ENCODE data around the gene PSMF1. TPM values are rescaled to one million over a fixed set of nuclear protein-coding genes. Genes with fewer than 3 reads are reported as not detected.

Gene PSMF1
- total and polyA plus RNA-seq, 4 donors: 43.6 to 126 (median 83.8) TPM

DNA sequence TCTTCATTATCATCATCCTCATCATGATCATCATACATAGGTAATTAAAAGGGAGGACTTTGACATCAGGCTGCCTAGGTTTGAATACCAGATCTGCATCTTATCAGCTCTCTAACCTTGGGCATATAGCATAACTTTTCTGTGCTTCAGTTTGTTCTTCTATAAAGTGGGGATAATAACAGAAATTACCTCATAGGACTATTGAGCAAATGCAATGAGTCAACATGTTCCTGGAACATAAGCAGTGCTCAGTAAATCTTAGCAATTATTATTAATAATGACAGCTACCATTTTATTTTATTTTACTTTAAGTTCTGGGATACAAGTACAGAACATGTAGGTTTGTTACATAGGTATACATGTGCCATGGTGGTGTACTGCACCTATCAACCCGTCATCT, 92.1 kb downstream of the PSMF1 start:
- H3K4me1 ChIP-seq (ENCODE audit: control insufficient read depth in 4 of 4, insufficient read depth in 4 of 4, low read length in 3 of 4): no peaks in the 10 kb centered on the region

DNA sequence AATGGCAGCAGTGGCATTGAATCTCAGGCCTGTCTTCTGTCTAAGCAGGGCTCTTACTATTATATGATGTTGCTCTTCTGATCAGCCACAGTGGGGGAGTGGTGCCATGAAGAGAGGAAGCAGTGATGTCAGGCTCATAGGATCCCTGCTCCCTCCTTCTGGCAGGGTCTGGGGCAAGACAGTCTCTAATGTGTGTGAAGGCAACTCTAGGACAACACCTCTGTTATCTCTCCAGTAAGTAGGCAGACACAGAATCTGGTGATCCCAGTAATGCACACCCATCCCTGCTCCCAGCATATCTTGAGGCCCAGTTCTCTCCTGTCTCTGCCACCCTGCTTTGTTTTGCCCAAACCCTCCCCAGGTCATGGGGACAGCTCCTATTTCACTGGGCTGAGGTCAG, 93.6 kb downstream of the PSMF1 start:
- Histone ChIP-seq H3K27ac (ENCODE audit: low read depth in 1 of 2, low read length in 2 of 2) (no peak overlapping the region), H3K27me3 (ENCODE audit: control insufficient read depth in 4 of 4, insufficient read depth in 4 of 4, low read length in 3 of 4) (no peaks in the 10 kb centered on the region), H3K9me3 (ENCODE audit: control insufficient read depth in 4 of 4, low read length in 3 of 4) (no peaks in the 10 kb centered on the region), H3K4me1 (ENCODE audit: control insufficient read depth in 4 of 4, insufficient read depth in 4 of 4, low read length in 3 of 4) (no peaks in the 10 kb centered on the region), H3K9ac (ENCODE audit: low read depth in 1 of 2, low read length in 2 of 2) (no peak overlapping the region), H3K36me3 (ENCODE audit: control insufficient read depth in 4 of 4, insufficient read depth in 3 of 4, low read depth in 1 of 4, low read length in 3 of 4) (no peaks in the 10 kb centered on the region), H3K4me3 (ENCODE audit: low read depth in 1 of 3, low read length in 3 of 3) (no peak overlapping the region)
- TF ChIP-seq, protein P1, sequence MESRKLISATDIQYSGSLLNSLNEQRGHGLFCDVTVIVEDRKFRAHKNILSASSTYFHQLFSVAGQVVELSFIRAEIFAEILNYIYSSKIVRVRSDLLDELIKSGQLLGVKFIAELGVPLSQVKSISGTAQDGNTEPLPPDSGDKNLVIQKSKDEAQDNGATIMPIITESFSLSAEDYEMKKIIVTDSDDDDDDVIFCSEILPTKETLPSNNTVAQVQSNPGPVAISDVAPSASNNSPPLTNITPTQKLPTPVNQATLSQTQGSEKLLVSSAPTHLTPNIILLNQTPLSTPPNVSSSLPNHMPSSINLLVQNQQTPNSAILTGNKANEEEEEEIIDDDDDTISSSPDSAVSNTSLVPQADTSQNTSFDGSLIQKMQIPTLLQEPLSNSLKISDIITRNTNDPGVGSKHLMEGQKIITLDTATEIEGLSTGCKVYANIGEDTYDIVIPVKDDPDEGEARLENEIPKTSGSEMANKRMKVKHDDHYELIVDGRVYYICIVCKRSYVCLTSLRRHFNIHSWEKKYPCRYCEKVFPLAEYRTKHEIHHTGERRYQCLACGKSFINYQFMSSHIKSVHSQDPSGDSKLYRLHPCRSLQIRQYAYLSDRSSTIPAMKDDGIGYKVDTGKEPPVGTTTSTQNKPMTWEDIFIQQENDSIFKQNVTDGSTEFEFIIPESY (IDR thresholded peaks at IDR 0.05): no peak
- no peak for TF ChIP-seq NR2F2 (IDR thresholded peaks at IDR 0.05)
- TF ChIP-seq RAD21 (IDR thresholded peaks at IDR 0.05): no peak
- TF ChIP-seq HNF4A (conservative IDR thresholded peaks at IDR 0.05): no peak
- no peak for TF ChIP-seq RXRA (IDR thresholded peaks at IDR 0.05)
- TF ChIP-seq, protein P2, sequence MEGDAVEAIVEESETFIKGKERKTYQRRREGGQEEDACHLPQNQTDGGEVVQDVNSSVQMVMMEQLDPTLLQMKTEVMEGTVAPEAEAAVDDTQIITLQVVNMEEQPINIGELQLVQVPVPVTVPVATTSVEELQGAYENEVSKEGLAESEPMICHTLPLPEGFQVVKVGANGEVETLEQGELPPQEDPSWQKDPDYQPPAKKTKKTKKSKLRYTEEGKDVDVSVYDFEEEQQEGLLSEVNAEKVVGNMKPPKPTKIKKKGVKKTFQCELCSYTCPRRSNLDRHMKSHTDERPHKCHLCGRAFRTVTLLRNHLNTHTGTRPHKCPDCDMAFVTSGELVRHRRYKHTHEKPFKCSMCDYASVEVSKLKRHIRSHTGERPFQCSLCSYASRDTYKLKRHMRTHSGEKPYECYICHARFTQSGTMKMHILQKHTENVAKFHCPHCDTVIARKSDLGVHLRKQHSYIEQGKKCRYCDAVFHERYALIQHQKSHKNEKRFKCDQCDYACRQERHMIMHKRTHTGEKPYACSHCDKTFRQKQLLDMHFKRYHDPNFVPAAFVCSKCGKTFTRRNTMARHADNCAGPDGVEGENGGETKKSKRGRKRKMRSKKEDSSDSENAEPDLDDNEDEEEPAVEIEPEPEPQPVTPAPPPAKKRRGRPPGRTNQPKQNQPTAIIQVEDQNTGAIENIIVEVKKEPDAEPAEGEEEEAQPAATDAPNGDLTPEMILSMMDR (IDR thresholded peaks at IDR 0.05; ENCODE audit: low read depth, low read length, missing input control): no peak
- TF ChIP-seq JUND (IDR thresholded peaks at IDR 0.05): no peak
- TF ChIP-seq, protein P3, sequence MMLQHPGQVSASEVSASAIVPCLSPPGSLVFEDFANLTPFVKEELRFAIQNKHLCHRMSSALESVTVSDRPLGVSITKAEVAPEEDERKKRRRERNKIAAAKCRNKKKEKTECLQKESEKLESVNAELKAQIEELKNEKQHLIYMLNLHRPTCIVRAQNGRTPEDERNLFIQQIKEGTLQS (IDR thresholded peaks at IDR 0.05): no peak
- no peak for TF ChIP-seq FOXA1 (IDR thresholded peaks at IDR 0.05)
- TF ChIP-seq EGR1 (IDR thresholded peaks at IDR 0.05; ENCODE audit: low read depth in 2 of 2): no peak
- DNase-seq (ENCODE audit: low spot score): peak; percentile 39

More for the DNA sequence above, 92.1 kb downstream of the PSMF1 start:
- Histone ChIP-seq H3K27me3 (ENCODE audit: control insufficient read depth in 4 of 4, insufficient read depth in 4 of 4, low read length in 3 of 4) (no peaks in the 10 kb centered on the region), H3K36me3 (ENCODE audit: control insufficient read depth in 4 of 4, insufficient read depth in 3 of 4, low read depth in 1 of 4, low read length in 3 of 4) (no peaks in the 10 kb centered on the region), H3K9me3 (ENCODE audit: control insufficient read depth in 4 of 4, low read length in 3 of 4) (no peaks in the 10 kb centered on the region), H3K9ac (ENCODE audit: low read depth in 1 of 2, low read length in 2 of 2) (no peak overlapping the region), H3K27ac (ENCODE audit: low read depth in 1 of 2, low read length in 2 of 2) (no peak overlapping the region), H3K4me3 (ENCODE audit: low read depth in 1 of 3, low read length in 3 of 3) (no peak overlapping the region)
- DNase-seq (ENCODE audit: low spot score): no peak
- 89% methylated on average over 1 of the region's 1 CpG for WGBS
- TF ChIP-seq TAF1 (conservative IDR thresholded peaks at IDR 0.05) (no peak), YY1 (IDR thresholded peaks at IDR 0.05) (no peak), FOXA1 (IDR thresholded peaks at IDR 0.05) (no peak), EGR1 (IDR thresholded peaks at IDR 0.05; ENCODE audit: low read depth in 2 of 2) (no peak), GABPA (IDR thresholded peaks at IDR 0.05 in 1 of 2, conservative IDR thresholded peaks at IDR 0.05 in 1 of 2) (no peak), HNF4G (IDR thresholded peaks at IDR 0.05) (no peak), HNF4A (conservative IDR thresholded peaks at IDR 0.05) (no peak)
- TF ChIP-seq, protein P4, sequence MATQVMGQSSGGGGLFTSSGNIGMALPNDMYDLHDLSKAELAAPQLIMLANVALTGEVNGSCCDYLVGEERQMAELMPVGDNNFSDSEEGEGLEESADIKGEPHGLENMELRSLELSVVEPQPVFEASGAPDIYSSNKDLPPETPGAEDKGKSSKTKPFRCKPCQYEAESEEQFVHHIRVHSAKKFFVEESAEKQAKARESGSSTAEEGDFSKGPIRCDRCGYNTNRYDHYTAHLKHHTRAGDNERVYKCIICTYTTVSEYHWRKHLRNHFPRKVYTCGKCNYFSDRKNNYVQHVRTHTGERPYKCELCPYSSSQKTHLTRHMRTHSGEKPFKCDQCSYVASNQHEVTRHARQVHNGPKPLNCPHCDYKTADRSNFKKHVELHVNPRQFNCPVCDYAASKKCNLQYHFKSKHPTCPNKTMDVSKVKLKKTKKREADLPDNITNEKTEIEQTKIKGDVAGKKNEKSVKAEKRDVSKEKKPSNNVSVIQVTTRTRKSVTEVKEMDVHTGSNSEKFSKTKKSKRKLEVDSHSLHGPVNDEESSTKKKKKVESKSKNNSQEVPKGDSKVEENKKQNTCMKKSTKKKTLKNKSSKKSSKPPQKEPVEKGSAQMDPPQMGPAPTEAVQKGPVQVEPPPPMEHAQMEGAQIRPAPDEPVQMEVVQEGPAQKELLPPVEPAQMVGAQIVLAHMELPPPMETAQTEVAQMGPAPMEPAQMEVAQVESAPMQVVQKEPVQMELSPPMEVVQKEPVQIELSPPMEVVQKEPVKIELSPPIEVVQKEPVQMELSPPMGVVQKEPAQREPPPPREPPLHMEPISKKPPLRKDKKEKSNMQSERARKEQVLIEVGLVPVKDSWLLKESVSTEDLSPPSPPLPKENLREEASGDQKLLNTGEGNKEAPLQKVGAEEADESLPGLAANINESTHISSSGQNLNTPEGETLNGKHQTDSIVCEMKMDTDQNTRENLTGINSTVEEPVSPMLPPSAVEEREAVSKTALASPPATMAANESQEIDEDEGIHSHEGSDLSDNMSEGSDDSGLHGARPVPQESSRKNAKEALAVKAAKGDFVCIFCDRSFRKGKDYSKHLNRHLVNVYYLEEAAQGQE (IDR thresholded peaks at IDR 0.05): no peak
- TF ChIP-seq, protein P1 (IDR thresholded peaks at IDR 0.05): no peak
